Tibial nerve (tissue), 3 donors: ENCODE results near the gene UMPS.

ENCODE experiments used
- POLR2A ChIP-seq, 2 donors: fragments of 450-650 bp; IDR thresholded peaks; one replicate each; pipeline ENCODE4 v1.6.1; 2017; ENCODE audit warnings: antibody characterized with exemption in 2 of 2, mild to moderate bottlenecking in 2 of 2, moderate library complexity in 2 of 2
- TF ChIP-seq, protein P1 (sequence below), 5 experiments: fragments of 200-600 bp in 3 of 5; fragments of 450-650 bp in 2 of 5; sonication (generic) in 3 of 5; IDR thresholded peaks; one replicate each; pipeline ENCODE4 v1.5.1; 2016 to 2019; ENCODE audit warnings: antibody characterized with exemption in 5 of 5, mild to moderate bottlenecking in 3 of 5, moderate library complexity in 2 of 5

DNA sequence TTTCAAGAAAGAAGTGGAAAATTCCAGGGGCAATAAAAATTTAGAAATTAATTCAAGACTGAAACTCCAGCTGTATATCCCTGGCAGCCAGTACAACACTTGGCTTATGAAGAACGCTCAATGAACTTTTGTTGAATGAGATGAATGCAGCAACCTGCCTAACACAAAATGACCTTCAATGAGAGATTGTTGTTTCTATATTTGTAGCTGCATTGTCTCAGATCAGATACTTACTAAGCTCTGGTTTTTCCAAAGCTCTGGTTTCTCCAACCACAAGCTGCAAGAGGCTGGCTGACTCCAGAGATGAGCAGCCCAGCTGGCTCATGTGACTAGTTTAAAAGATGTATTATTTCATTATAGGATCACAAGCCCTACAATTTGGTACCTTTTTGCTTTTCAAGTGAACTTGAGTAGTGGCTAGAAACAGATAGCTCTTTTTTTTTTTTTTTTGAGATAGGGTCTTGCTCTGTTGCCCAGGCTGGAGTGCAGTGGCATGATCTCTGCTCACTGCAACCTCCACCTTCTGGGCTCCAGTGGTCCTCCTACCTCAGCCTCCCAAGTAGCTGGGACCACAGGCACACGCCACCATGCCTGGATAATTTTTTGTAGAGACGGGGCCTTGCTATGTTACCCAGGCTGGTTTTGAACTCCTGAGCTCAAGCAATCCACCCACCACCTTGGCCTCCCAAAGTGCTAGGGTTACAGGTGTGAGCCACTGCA, 57.4 kb downstream of the UMPS start:
- TF ChIP-seq, protein P1, sequence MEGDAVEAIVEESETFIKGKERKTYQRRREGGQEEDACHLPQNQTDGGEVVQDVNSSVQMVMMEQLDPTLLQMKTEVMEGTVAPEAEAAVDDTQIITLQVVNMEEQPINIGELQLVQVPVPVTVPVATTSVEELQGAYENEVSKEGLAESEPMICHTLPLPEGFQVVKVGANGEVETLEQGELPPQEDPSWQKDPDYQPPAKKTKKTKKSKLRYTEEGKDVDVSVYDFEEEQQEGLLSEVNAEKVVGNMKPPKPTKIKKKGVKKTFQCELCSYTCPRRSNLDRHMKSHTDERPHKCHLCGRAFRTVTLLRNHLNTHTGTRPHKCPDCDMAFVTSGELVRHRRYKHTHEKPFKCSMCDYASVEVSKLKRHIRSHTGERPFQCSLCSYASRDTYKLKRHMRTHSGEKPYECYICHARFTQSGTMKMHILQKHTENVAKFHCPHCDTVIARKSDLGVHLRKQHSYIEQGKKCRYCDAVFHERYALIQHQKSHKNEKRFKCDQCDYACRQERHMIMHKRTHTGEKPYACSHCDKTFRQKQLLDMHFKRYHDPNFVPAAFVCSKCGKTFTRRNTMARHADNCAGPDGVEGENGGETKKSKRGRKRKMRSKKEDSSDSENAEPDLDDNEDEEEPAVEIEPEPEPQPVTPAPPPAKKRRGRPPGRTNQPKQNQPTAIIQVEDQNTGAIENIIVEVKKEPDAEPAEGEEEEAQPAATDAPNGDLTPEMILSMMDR (IDR thresholded peaks at IDR 0.05): no peak
- no peak for TF ChIP-seq POLR2A (IDR thresholded peaks at IDR 0.05)
